Measurements from ENCODE around the gene EARS2.

DNA sequence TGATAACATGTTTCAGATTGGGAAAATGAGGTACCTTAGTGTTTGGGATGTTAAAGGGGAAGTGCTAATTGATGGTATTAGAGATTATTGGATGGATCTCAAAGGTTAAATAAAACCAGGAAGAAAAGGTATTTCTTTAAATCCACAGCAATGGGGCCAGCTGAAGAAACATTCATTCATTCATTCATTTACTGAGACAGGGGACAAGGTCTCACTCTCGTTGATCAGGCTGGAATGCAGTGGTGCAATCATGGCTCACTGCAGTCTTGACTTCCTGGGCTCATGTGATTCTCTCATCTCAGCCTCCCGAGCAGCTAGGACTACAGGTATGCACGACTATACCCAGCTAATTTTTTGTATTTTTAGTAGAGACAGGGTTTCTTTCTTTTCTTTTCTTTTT, 19.8 kb downstream of the EARS2 start:
- no peak for TF ChIP-seq TAF1 (IDR thresholded peaks at IDR 0.05; ENCODE audit: low read depth)
- TF ChIP-seq EP300 (conservative IDR thresholded peaks at IDR 0.05; ENCODE audit: poor library complexity, severe bottlenecking): no peak
- TF ChIP-seq, protein P1, sequence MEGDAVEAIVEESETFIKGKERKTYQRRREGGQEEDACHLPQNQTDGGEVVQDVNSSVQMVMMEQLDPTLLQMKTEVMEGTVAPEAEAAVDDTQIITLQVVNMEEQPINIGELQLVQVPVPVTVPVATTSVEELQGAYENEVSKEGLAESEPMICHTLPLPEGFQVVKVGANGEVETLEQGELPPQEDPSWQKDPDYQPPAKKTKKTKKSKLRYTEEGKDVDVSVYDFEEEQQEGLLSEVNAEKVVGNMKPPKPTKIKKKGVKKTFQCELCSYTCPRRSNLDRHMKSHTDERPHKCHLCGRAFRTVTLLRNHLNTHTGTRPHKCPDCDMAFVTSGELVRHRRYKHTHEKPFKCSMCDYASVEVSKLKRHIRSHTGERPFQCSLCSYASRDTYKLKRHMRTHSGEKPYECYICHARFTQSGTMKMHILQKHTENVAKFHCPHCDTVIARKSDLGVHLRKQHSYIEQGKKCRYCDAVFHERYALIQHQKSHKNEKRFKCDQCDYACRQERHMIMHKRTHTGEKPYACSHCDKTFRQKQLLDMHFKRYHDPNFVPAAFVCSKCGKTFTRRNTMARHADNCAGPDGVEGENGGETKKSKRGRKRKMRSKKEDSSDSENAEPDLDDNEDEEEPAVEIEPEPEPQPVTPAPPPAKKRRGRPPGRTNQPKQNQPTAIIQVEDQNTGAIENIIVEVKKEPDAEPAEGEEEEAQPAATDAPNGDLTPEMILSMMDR (IDR thresholded peaks at IDR 0.05; ENCODE audit: poor library complexity, severe bottlenecking): no peak
- no peak for TF ChIP-seq MXI1 (conservative IDR thresholded peaks at IDR 0.05; ENCODE audit: poor library complexity, severe bottlenecking)
